Measurements from ENCODE around the gene MBNL2.

DNA sequence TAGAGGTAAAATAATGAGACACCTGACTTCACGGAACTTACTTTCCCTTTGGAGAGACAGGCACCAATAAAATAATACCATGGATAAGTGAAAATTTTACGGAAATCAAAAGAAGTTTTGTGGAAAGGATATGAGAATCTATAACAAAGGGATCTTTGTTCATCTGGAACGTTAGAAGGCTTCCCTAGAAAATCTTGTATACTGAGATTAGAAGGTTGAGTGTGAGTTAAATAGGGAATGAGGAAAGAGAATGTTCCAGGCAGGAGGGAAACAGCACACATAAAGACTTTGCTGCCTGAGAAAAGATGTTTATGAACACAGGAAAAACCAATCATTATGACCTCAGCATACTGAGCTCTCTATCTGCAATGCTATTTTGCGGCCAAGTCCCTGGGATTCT lies 192.3 kb downstream of the MBNL2 start:
- TF ChIP-seq, protein P1, sequence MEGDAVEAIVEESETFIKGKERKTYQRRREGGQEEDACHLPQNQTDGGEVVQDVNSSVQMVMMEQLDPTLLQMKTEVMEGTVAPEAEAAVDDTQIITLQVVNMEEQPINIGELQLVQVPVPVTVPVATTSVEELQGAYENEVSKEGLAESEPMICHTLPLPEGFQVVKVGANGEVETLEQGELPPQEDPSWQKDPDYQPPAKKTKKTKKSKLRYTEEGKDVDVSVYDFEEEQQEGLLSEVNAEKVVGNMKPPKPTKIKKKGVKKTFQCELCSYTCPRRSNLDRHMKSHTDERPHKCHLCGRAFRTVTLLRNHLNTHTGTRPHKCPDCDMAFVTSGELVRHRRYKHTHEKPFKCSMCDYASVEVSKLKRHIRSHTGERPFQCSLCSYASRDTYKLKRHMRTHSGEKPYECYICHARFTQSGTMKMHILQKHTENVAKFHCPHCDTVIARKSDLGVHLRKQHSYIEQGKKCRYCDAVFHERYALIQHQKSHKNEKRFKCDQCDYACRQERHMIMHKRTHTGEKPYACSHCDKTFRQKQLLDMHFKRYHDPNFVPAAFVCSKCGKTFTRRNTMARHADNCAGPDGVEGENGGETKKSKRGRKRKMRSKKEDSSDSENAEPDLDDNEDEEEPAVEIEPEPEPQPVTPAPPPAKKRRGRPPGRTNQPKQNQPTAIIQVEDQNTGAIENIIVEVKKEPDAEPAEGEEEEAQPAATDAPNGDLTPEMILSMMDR (IDR thresholded peaks at IDR 0.05 in 2 of 3, conservative IDR thresholded peaks at IDR 0.05 in 1 of 3; ENCODE audit: control insufficient read depth in 2 of 3, extremely low read depth in 1 of 3, insufficient read depth in 1 of 3, low read depth in 3 of 3, low read length in 3 of 3), result no peak
- TF ChIP-seq LARP7 (IDR thresholded peaks at IDR 0.05), result no peak
- TF ChIP-seq ESRRA (IDR thresholded peaks at IDR 0.05; ENCODE audit: low read length), result no peak
- no peak for TF ChIP-seq EP300 (IDR thresholded peaks at IDR 0.05; ENCODE audit: borderline replicate concordance in 1 of 2, control insufficient read depth in 1 of 2, low read depth in 2 of 2, low read length in 2 of 2)

Measured in GM12878 (cell line).